ENCODE results near the gene RPS6KB1. TPM values are rescaled to one million over a fixed set of nuclear protein-coding genes. Genes with fewer than 3 reads are reported as not detected.
"Not testable (repeated sequence)": the region's sequence is repeated elsewhere in the genome, so short reads cannot be mapped to it uniquely, and the experiment has no call there.

Gene RPS6KB1
- total and polyA plus RNA-seq, 2 of the 8 experiments (the other 6 are each of a cell fraction or from before 2014, with no cell fraction given): 3.4 to 28.4 TPM

DNA sequence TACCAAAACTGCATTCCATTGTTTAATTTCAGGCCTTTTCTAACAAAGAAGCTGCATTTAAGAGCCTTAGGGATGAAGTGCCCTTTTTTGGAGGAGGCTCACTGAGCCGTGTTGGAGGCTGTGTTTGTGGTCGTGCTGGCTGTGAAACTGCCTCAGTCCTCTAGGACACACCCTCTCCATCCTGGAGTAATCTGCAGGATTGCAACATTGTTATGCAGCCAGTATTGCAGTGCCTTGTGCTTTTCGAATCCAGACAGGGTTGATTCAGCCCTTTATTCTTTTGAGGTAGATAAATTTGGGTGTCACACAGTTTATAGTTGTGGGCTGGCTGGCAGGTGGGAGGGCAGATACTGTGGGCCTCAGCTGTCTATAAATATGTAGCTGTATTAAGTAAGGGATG is 37.8 kb downstream of the RPS6KB1 start:
- H3K23ac ChIP-seq (ENCODE audit: insufficient read length); H3K9ac ChIP-seq (replicated peaks in 1 of 4; ENCODE audit: extremely low read depth in 1 of 4, low read depth in 3 of 4, low read length in 3 of 4); H3K23me2 ChIP-seq (ENCODE audit: low read depth, low read length); H4K20me1 ChIP-seq (replicated peaks in 1 of 2; ENCODE audit: control insufficient read depth in 1 of 2, insufficient read depth in 2 of 2, low read length in 2 of 2); H3K27me3 ChIP-seq (replicated peaks in 1 of 4; ENCODE audit: control insufficient read depth in 3 of 4, extremely low read depth in 1 of 4, insufficient read depth in 3 of 4, low read length in 3 of 4); H3K9me3 ChIP-seq (ENCODE audit: insufficient read depth in 2 of 2, low read depth in 1 of 2, low read length in 1 of 2); H3K79me1 ChIP-seq (ENCODE audit: low read depth, low read length); H3K4me3 ChIP-seq (ENCODE audit: extremely low read depth in 1 of 4, insufficient read depth in 2 of 4, low read depth in 3 of 4, low read length in 4 of 4); H2BK15ac ChIP-seq (ENCODE audit: low read length); H3K4me2 ChIP-seq (ENCODE audit: insufficient read depth in 1 of 2, low read depth in 2 of 2, low read length in 2 of 2); H2AFZ ChIP-seq (ENCODE audit: low read length); H2BK20ac ChIP-seq (ENCODE audit: low read length); CTCF ChIA-PET (ENCODE audit: partially characterized antibody); DNase-seq (ENCODE audit: low read depth in 1 of 2, low spot score in 2 of 2); H4K8ac ChIP-seq (ENCODE audit: extremely low read depth, insufficient read depth, low read length); POLR2A ChIA-PET (ENCODE audit: partially characterized antibody); H2BK120ac ChIP-seq (replicated peaks; ENCODE audit: low read depth, low read length); H4K91ac ChIP-seq (replicated peaks; ENCODE audit: insufficient read length, low read length); FAIRE-seq; H2AK5ac ChIP-seq (ENCODE audit: low read depth, low read length); H3K27ac ChIP-seq (ENCODE audit: low read depth, low read length); H3K18ac ChIP-seq (ENCODE audit: extremely low read depth, low read length); H3K4me1 ChIP-seq (replicated peaks in 1 of 4; ENCODE audit: control insufficient read depth in 3 of 4, insufficient read depth in 4 of 4, low read length in 3 of 4); H3K14ac ChIP-seq (ENCODE audit: insufficient read length); H2BK5ac ChIP-seq (ENCODE audit: low read depth, low read length); H3K79me2 ChIP-seq (ENCODE audit: control insufficient read depth in 1 of 2, insufficient read depth in 2 of 2, low read length in 2 of 2); H4K5ac ChIP-seq (ENCODE audit: insufficient read length, low read depth, low read length); H3K56ac ChIP-seq (replicated peaks; ENCODE audit: insufficient read length, low read depth, low read length); H3K4ac ChIP-seq (replicated peaks; ENCODE audit: insufficient read length, low read depth, low read length); H2BK12ac ChIP-seq (ENCODE audit: low read depth, low read length): not testable (repeated sequence)
- peaks cover 0 to 23% (median 7%) of the 10 kb centered on the region in 4 experiments; a peak in 3 of 8 replicates for H3K36me3 ChIP-seq (ENCODE audit: control insufficient read depth in 2 of 4, insufficient read depth in 4 of 4, low read length in 3 of 4)
- 85% methylated on average over 3 of the region's 3 CpGs; no CpG with 5 or more reads in 1 of the 2 experiments for WGBS, 2 experiments (ENCODE audit: extremely low coverage in 1 of 2, insufficient coverage in 1 of 2, insufficient read length in 1 of 2, insufficient replicate concordance in 2 of 2, low coverage in 1 of 2, low lambda C conversion rate in 2 of 2, missing lambda C conversion rate in 1 of 2)

DNA sequence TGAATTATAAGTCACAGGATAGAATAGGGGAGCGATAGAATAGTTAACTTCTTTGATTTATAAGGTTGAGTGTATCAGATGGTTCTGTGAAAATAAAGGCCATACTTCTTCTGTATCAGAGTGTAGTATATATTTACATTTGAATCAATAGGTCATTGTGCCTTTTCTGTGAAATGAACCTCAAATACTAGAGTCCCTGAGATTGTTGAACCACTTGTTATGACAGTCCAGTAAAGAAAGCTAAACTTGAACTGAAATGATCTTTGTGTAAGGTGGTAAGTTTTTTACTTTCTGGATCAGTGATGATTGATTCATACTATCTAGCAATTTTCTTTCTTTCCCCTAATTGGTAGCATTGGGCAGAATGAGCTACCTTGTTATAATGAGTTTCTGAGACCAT is 40.4 kb downstream of the RPS6KB1 start:
- H3K9ac ChIP-seq (replicated peaks in 1 of 4; ENCODE audit: extremely low read depth in 1 of 4, low read depth in 3 of 4, low read length in 3 of 4); H2BK5ac ChIP-seq (ENCODE audit: low read depth, low read length); H4K8ac ChIP-seq (ENCODE audit: extremely low read depth, insufficient read depth, low read length); H2BK120ac ChIP-seq (replicated peaks; ENCODE audit: low read depth, low read length); H3K4me2 ChIP-seq (ENCODE audit: insufficient read depth in 1 of 2, low read depth in 2 of 2, low read length in 2 of 2); H3K4ac ChIP-seq (replicated peaks; ENCODE audit: insufficient read length, low read depth, low read length); H3K14ac ChIP-seq (ENCODE audit: insufficient read length); DNase-seq (ENCODE audit: low read depth in 1 of 2, low spot score in 2 of 2); FAIRE-seq; H4K20me1 ChIP-seq (replicated peaks in 1 of 2; ENCODE audit: control insufficient read depth in 1 of 2, insufficient read depth in 2 of 2, low read length in 2 of 2); H4K5ac ChIP-seq (ENCODE audit: insufficient read length, low read depth, low read length); H3K18ac ChIP-seq (ENCODE audit: extremely low read depth, low read length); H3K56ac ChIP-seq (replicated peaks; ENCODE audit: insufficient read length, low read depth, low read length); H3K4me3 ChIP-seq (ENCODE audit: extremely low read depth in 1 of 4, insufficient read depth in 2 of 4, low read depth in 3 of 4, low read length in 4 of 4); H4K91ac ChIP-seq (replicated peaks; ENCODE audit: insufficient read length, low read length); H3K27ac ChIP-seq (ENCODE audit: low read depth, low read length); H3K9me3 ChIP-seq (ENCODE audit: insufficient read depth in 2 of 2, low read depth in 1 of 2, low read length in 1 of 2); H3K27me3 ChIP-seq (replicated peaks in 1 of 4; ENCODE audit: control insufficient read depth in 3 of 4, extremely low read depth in 1 of 4, insufficient read depth in 3 of 4, low read length in 3 of 4); H2AK5ac ChIP-seq (ENCODE audit: low read depth, low read length); H3K23ac ChIP-seq (ENCODE audit: insufficient read length); H3K79me2 ChIP-seq (ENCODE audit: control insufficient read depth in 1 of 2, insufficient read depth in 2 of 2, low read length in 2 of 2); H3K79me1 ChIP-seq (ENCODE audit: low read depth, low read length); H2BK12ac ChIP-seq (ENCODE audit: low read depth, low read length); H2AFZ ChIP-seq (ENCODE audit: low read length); H3K4me1 ChIP-seq (replicated peaks in 1 of 4; ENCODE audit: control insufficient read depth in 3 of 4, insufficient read depth in 4 of 4, low read length in 3 of 4); H2BK20ac ChIP-seq (ENCODE audit: low read length); H2BK15ac ChIP-seq (ENCODE audit: low read length); POLR2A ChIA-PET (ENCODE audit: partially characterized antibody); H3K23me2 ChIP-seq (ENCODE audit: low read depth, low read length): not testable (repeated sequence)
- CTCF ChIA-PET (ENCODE audit: partially characterized antibody): interaction anchor here (0.6 kb wide), 1 partner anchor 18 kb away, joined by 4 read pairs; no protein-coding TSS in a partner anchor
- 96% methylated on average over 1 of the region's 1 CpG; no CpG with 5 or more reads in 1 of the 2 experiments for WGBS, 2 experiments (ENCODE audit: extremely low coverage in 1 of 2, insufficient coverage in 1 of 2, insufficient read length in 1 of 2, insufficient replicate concordance in 2 of 2, low coverage in 1 of 2, low lambda C conversion rate in 2 of 2, missing lambda C conversion rate in 1 of 2)
- peaks cover 2 to 16% (median 10%) of the 10 kb centered on the region in 4 experiments; a peak in 5 of 8 replicates for H3K36me3 ChIP-seq (ENCODE audit: control insufficient read depth in 2 of 4, insufficient read depth in 4 of 4, low read length in 3 of 4)

All from H1 (cell line).